ENCODE data around the gene ANKRD33B. TPM values are rescaled to one million over a fixed set of nuclear protein-coding genes. Genes with fewer than 3 reads are reported as not detected.
"Not testable (repeated sequence)": the region's sequence is repeated elsewhere in the genome, so short reads cannot be mapped to it uniquely, and the experiment has no call there.

Gene ANKRD33B
- total and polyA plus RNA-seq, 2 experiments from 2014 or later: 1.5 to 2.0 TPM

DNA sequence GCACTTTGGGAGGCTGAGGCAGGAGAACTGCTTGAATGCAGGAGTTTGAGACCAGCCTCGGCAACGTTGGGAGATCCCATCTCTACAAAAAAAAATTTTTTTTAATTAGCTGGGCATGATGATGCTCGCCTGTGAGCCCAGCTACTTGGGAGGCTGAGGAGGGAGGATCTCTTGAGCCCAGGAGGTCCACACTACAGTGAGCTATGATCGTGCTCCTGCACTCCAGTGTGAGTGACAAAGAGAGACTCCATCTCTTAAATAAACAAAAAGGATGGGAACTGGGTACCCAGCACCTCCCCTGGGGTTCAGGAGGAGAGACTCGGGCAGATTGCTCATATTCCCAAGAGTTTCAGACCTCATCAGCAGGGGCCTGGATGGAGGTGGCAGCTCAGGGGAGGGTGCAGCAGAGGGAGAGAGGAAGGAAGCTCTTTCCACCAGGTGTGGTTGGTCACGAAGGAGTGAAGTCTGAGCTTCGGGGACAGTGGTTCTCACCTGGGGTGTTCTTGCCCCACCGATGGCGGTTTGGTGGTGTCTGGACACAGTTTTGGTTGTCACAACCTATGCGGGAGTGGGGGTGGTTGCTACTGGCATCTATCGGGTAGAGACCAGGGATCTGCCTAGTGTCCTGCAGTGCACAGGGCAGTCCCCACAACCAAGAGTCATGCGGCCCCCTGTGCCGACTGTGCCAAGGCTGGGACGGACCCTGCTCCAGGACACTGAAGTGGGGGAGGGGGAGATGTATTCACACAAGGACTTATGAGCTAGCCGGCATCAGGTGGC lies 72.7 kb downstream of the ANKRD33B start:
- Histone ChIP-seq H3K79me2 (no peaks in the 10 kb centered on the region), H3K4me3 (no peak overlapping the region), H3K9me3 (ENCODE audit: low read depth) (no peaks in the 10 kb centered on the region), H4K20me1 (ENCODE audit: insufficient read depth, poor library complexity, severe bottlenecking) (no peaks in the 10 kb centered on the region), H3K4me2 (no peak overlapping the region), H3K4me1 (ENCODE audit: insufficient read depth) (no peaks in the 10 kb centered on the region), H3K27ac (no peak overlapping the region), H3K27me3 (peaks cover 7% of the 10 kb centered on the region), H3K36me3 (replicated peaks; ENCODE audit: insufficient read depth, low read depth) (no peaks in the 10 kb centered on the region), H2AFZ (no peak overlapping the region), H3K9me2 (replicated peaks; ENCODE audit: insufficient read depth) (no peaks in the 10 kb centered on the region)
- WGBS (ENCODE audit: low lambda C conversion rate, missing lambda C conversion rate): 87% methylated on average over 15 of the region's 15 CpGs
- TF ChIP-seq EZH2phosphoT487 (IDR thresholded peaks at IDR 0.05; ENCODE audit: low read depth, severe bottlenecking, unreplicated experiment) (no peak), EZH2 (IDR thresholded peaks at IDR 0.05; ENCODE audit: borderline replicate concordance) (no peak)
- no peak for DNase-seq (ENCODE audit: low spot score)

DNA sequence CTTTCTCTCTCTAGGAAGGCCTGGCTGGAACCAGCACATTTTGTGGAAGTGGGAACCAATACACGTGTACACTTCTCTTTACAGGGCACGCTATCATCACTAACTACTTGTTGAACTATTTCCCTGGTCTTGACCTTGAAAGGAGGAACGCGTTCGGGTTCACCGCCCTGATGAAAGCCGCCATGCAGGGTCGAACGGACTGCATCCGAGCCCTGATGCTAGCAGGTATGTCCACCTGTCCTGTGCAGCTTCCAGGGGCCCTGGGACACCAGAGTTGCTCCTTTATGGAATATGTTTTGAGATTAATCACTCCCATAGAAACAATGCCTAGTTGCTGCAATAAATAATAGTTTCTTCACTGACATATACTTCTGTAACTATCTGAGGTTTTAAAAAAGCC lies 74.1 kb downstream of the ANKRD33B start:
- Histone ChIP-seq H3K4me3 (no peak overlapping the region), H3K27ac (no peak overlapping the region), H3K4me1 (ENCODE audit: insufficient read depth) (no peaks in the 10 kb centered on the region), H3K36me3 (replicated peaks; ENCODE audit: insufficient read depth, low read depth) (no peaks in the 10 kb centered on the region), H3K79me2 (no peaks in the 10 kb centered on the region), H3K27me3 (peaks cover 7% of the 10 kb centered on the region), H3K4me2 (no peak overlapping the region), H3K9me3 (ENCODE audit: low read depth) (no peaks in the 10 kb centered on the region), H2AFZ (no peak overlapping the region), H4K20me1 (ENCODE audit: insufficient read depth, poor library complexity, severe bottlenecking) (no peaks in the 10 kb centered on the region), H3K9me2 (replicated peaks; ENCODE audit: insufficient read depth) (no peaks in the 10 kb centered on the region)
- TF ChIP-seq, protein P1, sequence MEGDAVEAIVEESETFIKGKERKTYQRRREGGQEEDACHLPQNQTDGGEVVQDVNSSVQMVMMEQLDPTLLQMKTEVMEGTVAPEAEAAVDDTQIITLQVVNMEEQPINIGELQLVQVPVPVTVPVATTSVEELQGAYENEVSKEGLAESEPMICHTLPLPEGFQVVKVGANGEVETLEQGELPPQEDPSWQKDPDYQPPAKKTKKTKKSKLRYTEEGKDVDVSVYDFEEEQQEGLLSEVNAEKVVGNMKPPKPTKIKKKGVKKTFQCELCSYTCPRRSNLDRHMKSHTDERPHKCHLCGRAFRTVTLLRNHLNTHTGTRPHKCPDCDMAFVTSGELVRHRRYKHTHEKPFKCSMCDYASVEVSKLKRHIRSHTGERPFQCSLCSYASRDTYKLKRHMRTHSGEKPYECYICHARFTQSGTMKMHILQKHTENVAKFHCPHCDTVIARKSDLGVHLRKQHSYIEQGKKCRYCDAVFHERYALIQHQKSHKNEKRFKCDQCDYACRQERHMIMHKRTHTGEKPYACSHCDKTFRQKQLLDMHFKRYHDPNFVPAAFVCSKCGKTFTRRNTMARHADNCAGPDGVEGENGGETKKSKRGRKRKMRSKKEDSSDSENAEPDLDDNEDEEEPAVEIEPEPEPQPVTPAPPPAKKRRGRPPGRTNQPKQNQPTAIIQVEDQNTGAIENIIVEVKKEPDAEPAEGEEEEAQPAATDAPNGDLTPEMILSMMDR (IDR thresholded peaks at IDR 0.05; ENCODE audit: poor library complexity): no peak
- TF ChIP-seq EZH2 (IDR thresholded peaks at IDR 0.05; ENCODE audit: borderline replicate concordance) (no peak), EZH2phosphoT487 (IDR thresholded peaks at IDR 0.05; ENCODE audit: low read depth, severe bottlenecking, unreplicated experiment) (no peak)
- no peak for DNase-seq (ENCODE audit: low spot score)
- 78% methylated on average over 10 of the region's 10 CpGs for WGBS (ENCODE audit: low lambda C conversion rate, missing lambda C conversion rate)

GRCh38 chr5:10638723-10639122 lies 74.9 kb downstream of the ANKRD33B start:
- not testable (repeated sequence) for H3K9me2 ChIP-seq (replicated peaks; ENCODE audit: insufficient read depth); DNase-seq (ENCODE audit: low spot score); H3K4me2 ChIP-seq; H4K20me1 ChIP-seq (ENCODE audit: insufficient read depth, poor library complexity, severe bottlenecking); H3K4me3 ChIP-seq; H3K27me3 ChIP-seq; H3K9me3 ChIP-seq (ENCODE audit: low read depth); H3K27ac ChIP-seq; H3K4me1 ChIP-seq (ENCODE audit: insufficient read depth); H2AFZ ChIP-seq; H3K36me3 ChIP-seq (replicated peaks; ENCODE audit: insufficient read depth, low read depth); H3K79me2 ChIP-seq
- 92% methylated on average over 22 of the region's 48 CpGs for whole genome bisulfite sequencing (ENCODE audit: low lambda C conversion rate, missing lambda C conversion rate)

- Histone ChIP-seq H2AFZ (no peak overlapping the region), H3K4me1 (ENCODE audit: insufficient read depth) (no peaks in the 10 kb centered on the region), H3K36me3 (replicated peaks; ENCODE audit: insufficient read depth, low read depth) (no peaks in the 10 kb centered on the region), H3K27me3 (peaks cover 7% of the 10 kb centered on the region), H3K9me3 (ENCODE audit: low read depth) (no peaks in the 10 kb centered on the region), H3K9me2 (replicated peaks; ENCODE audit: insufficient read depth) (no peaks in the 10 kb centered on the region), H4K20me1 (ENCODE audit: insufficient read depth, poor library complexity, severe bottlenecking) (no peaks in the 10 kb centered on the region), H3K27ac (no peak overlapping the region), H3K79me2 (no peaks in the 10 kb centered on the region), H3K4me2 (no peak overlapping the region), H3K4me3 (no peak overlapping the region)
- DNase-seq (ENCODE audit: low spot score): no peak
- 97% methylated on average over 5 of the region's 48 CpGs for WGBS (ENCODE audit: low lambda C conversion rate, missing lambda C conversion rate)
- TF ChIP-seq EZH2 (IDR thresholded peaks at IDR 0.05; ENCODE audit: borderline replicate concordance): no peak
- TF ChIP-seq EZH2phosphoT487 (IDR thresholded peaks at IDR 0.05; ENCODE audit: low read depth, severe bottlenecking, unreplicated experiment): no peak
- TF ChIP-seq, protein P1 (IDR thresholded peaks at IDR 0.05; ENCODE audit: poor library complexity): no peak
Observed at GRCh38 chr5:10639846-10640368, 76.0 kb downstream of the ANKRD33B start.
